ENCODE results near the gene WNT7A.
"Not testable (repeated sequence)": the region's sequence is repeated elsewhere in the genome, so short reads cannot be mapped to it uniquely, and the experiment has no call there.

The WNT7A gene

GRCh38 chr3:13865106-13865505, 14.8 kb downstream of the WNT7A start:
- Histone ChIP-seq H3K4me1 (ENCODE audit: control insufficient read depth, insufficient read depth, low read length) (no peaks in the 10 kb centered on the region), H3K9me3 (ENCODE audit: control insufficient read depth in 2 of 2, low read length in 2 of 2) (no peaks in the 10 kb centered on the region), H3K27ac (ENCODE audit: low read length) (no peak overlapping the region), H3K9ac (ENCODE audit: low read length in 2 of 2) (no peak overlapping the region), H3K27me3 (ENCODE audit: control insufficient read depth in 1 of 2, insufficient read depth in 2 of 2, low read length in 2 of 2) (peaks cover 17 to 21% of the 10 kb centered on the region in 2 donors), H3K4me3 (ENCODE audit: low read length in 2 of 2) (no peak overlapping the region), H3K36me3 (ENCODE audit: control insufficient read depth in 2 of 2, insufficient read depth in 2 of 2, low read length in 2 of 2) (no peaks in the 10 kb centered on the region)

GRCh38 chr3:13863965-13864595, 15.8 kb downstream of the WNT7A start:
- Histone ChIP-seq H3K27ac (ENCODE audit: low read length) (no peak overlapping the region), H3K9me3 (ENCODE audit: control insufficient read depth in 2 of 2, low read length in 2 of 2) (no peaks in the 10 kb centered on the region), H3K4me3 (ENCODE audit: low read length in 2 of 2) (no peak overlapping the region), H3K9ac (ENCODE audit: low read length in 2 of 2) (no peak overlapping the region), H3K36me3 (ENCODE audit: control insufficient read depth in 2 of 2, insufficient read depth in 2 of 2, low read length in 2 of 2) (no peaks in the 10 kb centered on the region), H3K27me3 (ENCODE audit: control insufficient read depth in 1 of 2, insufficient read depth in 2 of 2, low read length in 2 of 2) (peaks cover 22 to 27% of the 10 kb centered on the region in 2 donors), H3K4me1 (ENCODE audit: control insufficient read depth, insufficient read depth, low read length) (no peaks in the 10 kb centered on the region)

- no peaks in the 10 kb centered on the region for H3K36me3 ChIP-seq (ENCODE audit: control insufficient read depth in 2 of 2, insufficient read depth in 2 of 2, low read length in 2 of 2)
- H3K9ac ChIP-seq (ENCODE audit: low read length in 2 of 2): no peak overlapping the region
- H3K4me3 ChIP-seq (ENCODE audit: low read length in 2 of 2): no peak overlapping the region
- peaks cover 22 to 32% of the 10 kb centered on the region in 2 donors for H3K27me3 ChIP-seq (ENCODE audit: control insufficient read depth in 1 of 2, insufficient read depth in 2 of 2, low read length in 2 of 2)
- no peaks in the 10 kb centered on the region for H3K4me1 ChIP-seq (ENCODE audit: control insufficient read depth, insufficient read depth, low read length)
- H3K27ac ChIP-seq (ENCODE audit: low read length): no peak overlapping the region
- H3K9me3 ChIP-seq (ENCODE audit: control insufficient read depth in 2 of 2, low read length in 2 of 2): no peaks in the 10 kb centered on the region
Measured at GRCh38 chr3:13863382-13863952, 16.4 kb downstream of the WNT7A start.

GRCh38 chr3:13861461-13861860, 18.4 kb downstream of the WNT7A start:
- Histone ChIP-seq H3K4me3 (ENCODE audit: low read length in 2 of 2) (no peak overlapping the region), H3K27me3 (ENCODE audit: control insufficient read depth in 1 of 2, insufficient read depth in 2 of 2, low read length in 2 of 2) (peaks cover 25 to 35% of the 10 kb centered on the region in 2 donors)

GRCh38 chr3:13860001-13860400, 19.9 kb downstream of the WNT7A start:
- no peaks in the 10 kb centered on the region for H3K4me1 ChIP-seq (ENCODE audit: control insufficient read depth, insufficient read depth, low read length)
- H3K4me3 ChIP-seq (ENCODE audit: low read length in 2 of 2): no peak overlapping the region
- H3K27me3 ChIP-seq (ENCODE audit: control insufficient read depth in 1 of 2, insufficient read depth in 2 of 2, low read length in 2 of 2): peaks cover 18 to 33% of the 10 kb centered on the region in 2 donors
- no peaks in the 10 kb centered on the region for H3K36me3 ChIP-seq (ENCODE audit: control insufficient read depth in 2 of 2, insufficient read depth in 2 of 2, low read length in 2 of 2)
- no peak overlapping the region for H3K9ac ChIP-seq (ENCODE audit: low read length in 2 of 2)
- H3K9me3 ChIP-seq (ENCODE audit: control insufficient read depth in 2 of 2, low read length in 2 of 2): no peaks in the 10 kb centered on the region
- H3K27ac ChIP-seq (ENCODE audit: low read length): no peak overlapping the region

More at GRCh38 chr3:13861461-13861860, 18.4 kb downstream of the WNT7A start:
- H3K9ac ChIP-seq (ENCODE audit: low read length in 2 of 2): no peak overlapping the region
- no peaks in the 10 kb centered on the region for H3K36me3 ChIP-seq (ENCODE audit: control insufficient read depth in 2 of 2, insufficient read depth in 2 of 2, low read length in 2 of 2)
- no peaks in the 10 kb centered on the region for H3K4me1 ChIP-seq (ENCODE audit: control insufficient read depth, insufficient read depth, low read length)
- no peaks in the 10 kb centered on the region for H3K9me3 ChIP-seq (ENCODE audit: control insufficient read depth in 2 of 2, low read length in 2 of 2)
- no peak overlapping the region for H3K27ac ChIP-seq (ENCODE audit: low read length)

GRCh38 chr3:13858768-13859520, 20.9 kb downstream of the WNT7A start:
- Histone ChIP-seq H3K27me3 (ENCODE audit: control insufficient read depth in 1 of 2, insufficient read depth in 2 of 2, low read length in 2 of 2) (peaks cover 18 to 31% of the 10 kb centered on the region in 2 donors), H3K36me3 (ENCODE audit: control insufficient read depth in 2 of 2, insufficient read depth in 2 of 2, low read length in 2 of 2) (no peaks in the 10 kb centered on the region), H3K4me1 (ENCODE audit: control insufficient read depth, insufficient read depth, low read length) (no peaks in the 10 kb centered on the region), H3K9me3 (ENCODE audit: control insufficient read depth in 2 of 2, low read length in 2 of 2) (no peaks in the 10 kb centered on the region), H3K9ac (ENCODE audit: low read length in 2 of 2) (no peak overlapping the region), H3K27ac (ENCODE audit: low read length) (no peak overlapping the region), H3K4me3 (ENCODE audit: low read length in 2 of 2) (no peak overlapping the region)

- Histone ChIP-seq H3K36me3 (ENCODE audit: control insufficient read depth in 2 of 2, insufficient read depth in 2 of 2, low read length in 2 of 2) (no peaks in the 10 kb centered on the region), H3K4me3 (ENCODE audit: low read length in 2 of 2) (no peak overlapping the region), H3K27ac (ENCODE audit: low read length) (no peak overlapping the region), H3K27me3 (ENCODE audit: control insufficient read depth in 1 of 2, insufficient read depth in 2 of 2, low read length in 2 of 2) (peaks cover 18 to 31% of the 10 kb centered on the region in 2 donors), H3K9me3 (ENCODE audit: control insufficient read depth in 2 of 2, low read length in 2 of 2) (no peaks in the 10 kb centered on the region), H3K9ac (ENCODE audit: low read length in 2 of 2) (no peak overlapping the region), H3K4me1 (ENCODE audit: control insufficient read depth, insufficient read depth, low read length) (no peaks in the 10 kb centered on the region)
Measured at GRCh38 chr3:13857702-13858380, 22.0 kb downstream of the WNT7A start.

- not testable (repeated sequence) for H3K9ac ChIP-seq (ENCODE audit: low read length in 2 of 2)
Measured at GRCh38 chr3:13856628-13857027, 23.2 kb downstream of the WNT7A start.

GRCh38 chr3:13856006-13856405, 23.9 kb downstream of the WNT7A start:
- Histone ChIP-seq H3K27me3 (ENCODE audit: control insufficient read depth in 1 of 2, insufficient read depth in 2 of 2, low read length in 2 of 2) (peaks cover 14 to 28% of the 10 kb centered on the region in 2 donors), H3K4me3 (ENCODE audit: low read length in 2 of 2) (no peak overlapping the region), H3K36me3 (ENCODE audit: control insufficient read depth in 2 of 2, insufficient read depth in 2 of 2, low read length in 2 of 2) (no peaks in the 10 kb centered on the region), H3K9me3 (ENCODE audit: control insufficient read depth in 2 of 2, low read length in 2 of 2) (no peaks in the 10 kb centered on the region), H3K9ac (ENCODE audit: low read length in 2 of 2) (no peak overlapping the region), H3K4me1 (ENCODE audit: control insufficient read depth, insufficient read depth, low read length) (no peaks in the 10 kb centered on the region), H3K27ac (ENCODE audit: low read length) (no peak overlapping the region)

More at GRCh38 chr3:13856628-13857027, 23.2 kb downstream of the WNT7A start:
- not testable (repeated sequence) for H3K4me3 ChIP-seq (ENCODE audit: low read length in 2 of 2); H3K27ac ChIP-seq (ENCODE audit: low read length); H3K36me3 ChIP-seq (ENCODE audit: control insufficient read depth in 2 of 2, insufficient read depth in 2 of 2, low read length in 2 of 2); H3K9me3 ChIP-seq (ENCODE audit: control insufficient read depth in 2 of 2, low read length in 2 of 2); H3K4me1 ChIP-seq (ENCODE audit: control insufficient read depth, insufficient read depth, low read length)
- H3K27me3 ChIP-seq (ENCODE audit: control insufficient read depth in 1 of 2, insufficient read depth in 2 of 2, low read length in 2 of 2): peaks cover 14 to 30% of the 10 kb centered on the region in 2 donors

GRCh38 chr3:13854492-13854891, 25.4 kb downstream of the WNT7A start:
- Histone ChIP-seq H3K27me3 (ENCODE audit: control insufficient read depth in 1 of 2, insufficient read depth in 2 of 2, low read length in 2 of 2) (peaks cover 2 to 21% of the 10 kb centered on the region in 2 donors), H3K4me1 (ENCODE audit: control insufficient read depth, insufficient read depth, low read length) (no peaks in the 10 kb centered on the region), H3K9ac (ENCODE audit: low read length in 2 of 2) (no peak overlapping the region), H3K27ac (ENCODE audit: low read length) (no peak overlapping the region), H3K36me3 (ENCODE audit: control insufficient read depth in 2 of 2, insufficient read depth in 2 of 2, low read length in 2 of 2) (no peaks in the 10 kb centered on the region), H3K4me3 (ENCODE audit: low read length in 2 of 2) (no peak overlapping the region), H3K9me3 (ENCODE audit: control insufficient read depth in 2 of 2, low read length in 2 of 2) (no peaks in the 10 kb centered on the region)
